ENCODE measurements around the gene CCDC102A. TPM values are rescaled to one million over a fixed set of nuclear protein-coding genes. Genes with fewer than 3 reads are reported as not detected.

The CCDC102A gene
- total RNA-seq, 2 experiments from 2014 or later: 8.1 to 10.5 TPM

DNA sequence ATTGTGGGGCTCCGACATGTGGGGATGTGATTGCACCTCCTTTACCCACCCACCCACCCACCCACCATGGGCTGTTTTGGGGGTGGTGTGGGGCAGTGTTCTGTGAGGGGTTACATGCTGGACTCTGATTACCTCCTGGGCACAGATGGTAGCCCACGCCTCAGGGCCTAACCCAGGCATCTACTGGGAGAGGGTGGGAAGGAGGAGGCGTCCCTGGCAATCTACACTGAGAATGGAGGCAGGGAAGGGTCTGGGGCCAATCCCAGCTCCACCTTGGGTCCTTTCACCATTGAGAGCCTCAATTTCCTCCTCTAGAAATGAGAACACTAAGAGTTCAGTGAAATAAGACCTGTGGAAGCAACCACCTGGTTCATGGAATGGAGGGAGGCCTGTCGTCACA lies 38.3 kb downstream of the CCDC102A start:
- H3K4me1 Mint-ChIP-seq: peaks cover 12% of the 10 kb centered on the region
- no peaks in the 10 kb centered on the region for H3K36me3 Mint-ChIP-seq (ENCODE audit: low read depth)
- no peak overlapping the region for H3K27ac Mint-ChIP-seq
- H3K9me3 Mint-ChIP-seq: no peaks in the 10 kb centered on the region
- ChIA-PET POLR2A (interaction anchor here (0.7 kb wide), 1 partner anchor 52 kb away, joined by 3 read pairs; no protein-coding TSS in a partner anchor), CTCF (interaction anchor here (1.6 kb wide), 1 partner anchor 22 kb away, joined by 6 read pairs; no protein-coding TSS in a partner anchor)
- DNase-seq: no peak
- H3K4me3 Mint-ChIP-seq: no peak overlapping the region
- H3K27me3 Mint-ChIP-seq: peaks cover 2% of the 10 kb centered on the region

DNA sequence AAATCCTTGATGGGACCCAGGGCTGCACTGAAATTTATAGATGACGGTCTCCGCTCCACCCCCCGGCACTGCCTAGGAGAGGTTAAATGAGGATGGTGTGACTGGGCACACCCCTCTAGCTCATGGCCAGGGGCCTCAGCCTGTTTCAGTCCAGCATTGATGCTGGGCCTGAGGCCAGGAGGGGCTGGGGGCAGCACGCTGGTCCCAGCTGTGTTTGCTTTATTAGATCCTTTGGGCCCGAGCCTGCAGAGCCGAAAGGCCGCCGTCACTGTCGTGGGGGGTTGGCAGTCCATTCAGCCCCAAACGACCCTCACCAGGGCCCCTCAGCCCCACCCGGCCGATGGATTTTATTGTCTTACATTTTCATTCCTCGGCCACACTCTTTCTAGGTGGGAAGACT lies 39.2 kb downstream of the CCDC102A start:
- H3K4me3 Mint-ChIP-seq: no peak overlapping the region
- CTCF ChIA-PET: no interaction called here
- no peak for DNase-seq
- no peaks in the 10 kb centered on the region for H3K9me3 Mint-ChIP-seq
- no peak overlapping the region for H3K27ac Mint-ChIP-seq
- H3K4me1 Mint-ChIP-seq: peaks cover 12% of the 10 kb centered on the region
- H3K27me3 Mint-ChIP-seq: peaks cover 2% of the 10 kb centered on the region
- H3K36me3 Mint-ChIP-seq (ENCODE audit: low read depth): no peaks in the 10 kb centered on the region
- POLR2A ChIA-PET: no interaction called here

DNA sequence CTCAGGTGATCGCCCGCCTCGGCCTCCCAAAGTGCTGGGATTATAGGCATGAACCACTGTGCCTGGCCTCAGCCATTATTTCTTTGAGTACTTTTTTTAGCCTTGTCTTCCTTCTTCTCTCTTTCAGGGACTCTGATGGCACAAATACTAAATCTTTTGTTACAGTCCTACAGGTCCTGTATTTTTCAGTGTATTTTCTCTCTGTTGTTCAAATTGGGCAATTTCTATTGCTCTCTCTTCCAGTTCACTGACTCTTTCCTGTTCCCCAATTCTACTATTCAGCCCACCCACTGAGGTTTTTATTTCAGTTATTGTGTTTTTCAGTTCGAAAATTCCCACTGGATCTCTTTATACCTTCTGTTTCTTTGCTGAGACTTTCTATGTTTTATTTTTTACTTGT lies 42.6 kb downstream of the CCDC102A start:
- H3K36me3 Mint-ChIP-seq (ENCODE audit: low read depth): no peaks in the 10 kb centered on the region

DNA sequence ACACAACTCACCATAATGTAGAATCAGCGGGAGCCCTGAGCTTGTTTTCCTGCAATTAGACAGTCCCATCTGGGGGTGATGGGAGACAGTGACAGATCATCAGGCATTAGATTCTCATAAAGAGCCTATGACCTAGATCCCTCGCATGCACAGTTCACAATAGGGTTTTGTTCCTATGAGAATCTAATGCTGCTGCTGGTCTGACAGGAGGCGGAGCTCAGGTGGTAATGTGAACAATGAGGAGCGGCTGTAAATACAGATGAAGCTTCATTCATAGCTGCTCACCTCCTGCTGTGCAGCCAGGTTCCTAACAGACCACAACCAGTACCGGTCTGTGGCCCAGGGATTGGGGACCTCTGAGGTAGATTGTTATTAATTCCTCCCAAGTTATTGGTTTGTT lies 47.1 kb downstream of the CCDC102A start:
- Mint-ChIP-seq H3K27ac (no peak overlapping the region), H3K36me3 (ENCODE audit: low read depth) (no peaks in the 10 kb centered on the region), H3K9me3 (no peaks in the 10 kb centered on the region), H3K4me1 (peaks cover 17% of the 10 kb centered on the region), H3K4me3 (no peak overlapping the region), H3K27me3 (peaks cover 7% of the 10 kb centered on the region)
- no peak for DNase-seq
- ChIA-PET CTCF (interaction anchor here (0.6 to 1.3 kb wide), 4 partner anchors 14 to 72 kb away, joined by 3 to 4 read pairs (median 4); no protein-coding TSS in a partner anchor), POLR2A (no interaction called here)

More for the DNA sequence above, 42.6 kb downstream of the CCDC102A start:
- Mint-ChIP-seq H3K4me3 (no peak overlapping the region), H3K9me3 (no peaks in the 10 kb centered on the region), H3K4me1 (no peaks in the 10 kb centered on the region), H3K27me3 (peaks cover 7% of the 10 kb centered on the region), H3K27ac (no peak overlapping the region)
- DNase-seq: no peak
- ChIA-PET POLR2A (no interaction called here), CTCF (no interaction called here)

DNA sequence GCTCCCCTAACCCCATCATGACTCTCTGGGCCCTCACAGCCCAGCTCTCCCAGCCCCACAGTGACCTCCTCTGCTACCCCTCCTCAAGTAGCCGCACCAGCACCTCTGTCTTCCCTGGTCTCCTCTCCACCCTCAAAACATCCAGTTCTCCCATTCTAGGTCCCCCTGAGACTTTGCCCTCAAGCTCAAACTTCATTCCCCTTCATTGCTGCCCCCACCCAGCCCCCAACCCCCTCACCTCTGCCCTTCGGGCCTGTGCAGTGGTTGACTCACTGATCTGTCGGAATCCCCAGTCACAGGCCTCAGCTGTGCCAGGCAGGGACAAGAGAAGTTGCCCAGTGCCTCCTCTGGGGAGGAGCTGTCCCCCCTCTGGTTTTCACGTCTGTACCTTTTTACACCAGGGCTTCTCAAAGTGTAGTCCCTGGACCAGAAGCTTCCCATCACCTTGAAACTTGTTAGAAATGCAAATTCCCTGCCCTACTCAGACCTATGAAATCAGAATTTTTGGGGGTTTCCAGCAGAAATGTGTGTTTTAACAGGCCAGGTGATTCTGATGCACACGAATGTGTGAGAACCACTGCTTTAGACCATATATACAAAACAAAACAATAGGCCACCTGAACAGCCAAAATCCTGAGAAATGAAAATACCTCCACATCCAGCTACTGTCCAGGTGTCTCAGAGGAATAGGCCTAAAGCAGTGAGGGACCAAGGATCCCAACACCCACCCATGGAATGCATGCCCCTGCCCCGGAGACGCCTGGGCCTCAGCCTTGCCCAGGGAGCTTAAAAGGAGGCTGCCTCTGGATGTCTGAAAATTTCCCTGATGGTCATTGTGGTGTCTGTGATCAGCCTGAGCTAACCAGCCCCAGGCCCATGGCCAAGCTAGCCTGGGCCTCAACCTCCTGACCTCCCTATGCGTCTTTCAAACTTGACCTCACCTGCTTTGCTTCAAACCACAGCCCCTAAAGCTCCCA lies 49.2 kb downstream of the CCDC102A start:
- Mint-ChIP-seq H3K27ac (no peak overlapping the region), H3K4me1 (peaks cover 17% of the 10 kb centered on the region), H3K27me3 (peaks cover 5% of the 10 kb centered on the region), H3K9me3 (no peaks in the 10 kb centered on the region), H3K4me3 (peak overlapping the region; percentile 68), H3K36me3 (ENCODE audit: low read depth) (no peaks in the 10 kb centered on the region)
- CTCF ChIA-PET: interaction anchor here (1.1 to 2.5 kb wide), 10 partner anchors 9 to 162 kb away, joined by 3 to 14 read pairs (median 4); partner anchors contain the start of gene POLR2C
- DNase-seq: no peak
- POLR2A ChIA-PET: no interaction called here

DNA sequence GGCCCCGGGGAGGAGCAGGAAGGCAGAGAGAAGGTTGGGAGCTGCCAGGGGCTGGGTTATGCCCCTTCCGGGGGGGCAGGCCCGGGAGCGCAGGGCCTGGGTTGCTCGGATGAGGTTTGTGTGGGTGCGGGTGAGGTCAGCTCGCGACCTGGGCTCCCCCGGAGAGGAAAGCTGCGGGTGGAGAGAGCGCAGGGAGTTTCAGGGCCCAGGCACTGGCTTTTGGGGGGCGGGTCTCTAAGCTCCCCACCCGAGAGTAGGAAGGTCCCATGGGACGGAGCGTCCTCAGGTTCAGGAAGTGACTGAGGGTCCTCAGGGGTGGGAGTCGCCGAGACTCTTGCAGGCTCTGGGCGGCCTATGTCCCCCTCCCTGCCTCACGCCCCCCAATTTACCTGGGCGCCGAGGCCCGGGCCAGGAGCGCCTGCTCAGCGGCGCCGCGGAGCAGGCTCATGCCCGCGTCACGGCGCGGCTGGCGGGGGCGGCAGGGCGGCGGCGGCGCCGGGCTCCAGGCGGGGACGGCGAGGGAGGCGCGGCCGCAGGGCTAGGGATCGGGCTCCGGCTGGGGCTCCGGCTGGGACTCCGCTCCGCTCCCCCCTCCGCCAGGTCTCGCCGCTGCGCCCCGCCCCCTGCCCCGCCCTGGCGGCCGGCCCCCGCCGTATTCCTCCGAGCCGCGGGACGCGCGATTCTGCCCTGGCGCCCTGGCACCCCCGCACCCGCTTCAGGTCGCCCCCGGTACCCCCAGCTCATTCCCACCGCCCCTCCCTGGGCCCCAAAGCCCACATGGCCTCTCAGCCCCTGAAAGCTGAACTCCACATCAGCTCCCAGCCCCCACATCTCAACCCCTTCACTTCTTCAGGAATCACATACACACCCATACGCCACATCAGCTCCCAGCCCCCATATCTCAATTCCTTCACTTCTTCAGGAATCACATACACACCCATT lies 50.2 kb downstream of the CCDC102A start, which contains the start of gene DOK4:
DOK4 (minus strand) TSS at position 578 of the 942 bp plus-strand sequence. CDS start 6,986 bp downstream, outside the sequence.
- ChIA-PET POLR2A (no interaction called here), CTCF (interaction anchor here (0.7 to 2.5 kb wide), 10 partner anchors 8 to 163 kb away, joined by 3 to 14 read pairs (median 4); partner anchors contain the start of gene POLR2C)
- H3K4me1 Mint-ChIP-seq: peaks cover 17% of the 10 kb centered on the region
- peak within 1 kb of the TSS; percentile 72 for H3K27ac Mint-ChIP-seq
- peak; percentile 75 for DNase-seq
- peak within 1 kb of the TSS; percentile 76 for H3K4me3 Mint-ChIP-seq
- no peaks in the 10 kb centered on the region for H3K27me3 Mint-ChIP-seq
- no peaks in the 10 kb centered on the region for H3K9me3 Mint-ChIP-seq
- no peaks in the 10 kb centered on the region for H3K36me3 Mint-ChIP-seq (ENCODE audit: low read depth)

DNA sequence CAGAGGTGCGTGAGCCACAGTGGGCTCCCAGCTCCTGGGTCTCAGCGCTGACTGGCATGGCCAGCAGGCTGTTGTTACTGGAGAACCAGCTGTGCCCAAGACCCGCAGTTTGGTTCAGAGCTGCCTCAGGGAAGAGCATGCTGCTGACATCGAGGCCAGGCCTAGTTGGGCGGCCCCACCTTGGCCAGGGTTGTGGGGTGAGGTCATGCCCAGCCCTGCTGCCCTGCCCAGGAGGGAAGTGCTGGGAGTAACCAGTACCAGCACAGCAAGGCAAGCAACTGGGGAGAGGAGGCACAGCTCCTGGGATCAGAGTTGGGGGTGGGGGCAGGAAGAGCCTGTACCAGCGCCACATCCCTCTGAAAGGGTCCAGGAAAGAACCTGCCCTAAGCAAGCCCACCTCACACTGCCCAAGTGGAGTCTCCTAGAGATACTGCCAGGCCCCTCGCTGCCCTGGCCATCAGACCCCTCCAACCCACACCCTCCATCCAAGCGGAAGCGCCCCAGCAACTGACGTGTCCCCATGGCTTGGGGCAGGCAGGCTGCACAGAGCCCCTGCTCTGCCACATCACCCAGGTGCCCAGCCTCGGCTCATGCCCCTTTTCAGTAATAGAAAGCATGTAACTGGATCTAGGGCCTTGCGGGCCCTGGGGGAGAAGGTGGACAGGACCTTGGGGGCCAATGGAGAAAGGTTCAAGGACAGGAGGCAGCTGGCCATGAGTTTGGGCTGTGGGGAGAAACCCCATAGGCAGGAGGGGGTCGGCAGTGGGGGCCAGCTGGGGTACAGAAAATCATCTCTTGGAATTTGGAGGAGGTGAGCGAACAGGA lies 51.1 kb downstream of the CCDC102A start:
- CTCF ChIA-PET: interaction anchor here (0.7 to 2.5 kb wide), 7 partner anchors 9 to 115 kb away, joined by 3 to 14 read pairs (median 7); partner anchors contain the start of gene POLR2C

DNA sequence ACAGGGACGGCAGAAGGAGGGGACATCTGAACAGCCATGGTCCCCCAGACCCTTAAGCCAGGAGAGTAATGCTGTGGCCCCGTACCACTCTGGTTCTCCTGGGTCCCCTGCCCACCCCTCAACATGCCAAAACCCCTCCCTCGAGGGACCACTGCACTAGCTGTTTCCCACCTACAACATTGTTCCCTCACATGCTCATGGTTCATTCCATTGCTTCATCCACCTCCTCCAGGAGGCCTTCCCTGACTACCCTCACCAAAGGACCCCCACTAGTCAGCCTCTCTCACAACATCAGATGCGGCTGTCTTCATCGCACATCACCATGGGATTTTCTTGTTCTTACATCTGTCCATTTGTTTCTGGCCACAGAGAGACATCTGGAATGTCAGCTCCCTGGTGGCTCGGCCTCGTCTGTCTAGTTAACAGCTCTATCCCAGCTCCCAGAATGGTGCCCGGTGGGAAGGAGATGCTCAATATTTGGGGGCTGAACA lies 51.8 kb downstream of the CCDC102A start:
- DNase-seq: no peak
- H3K4me3 Mint-ChIP-seq: no peak overlapping the region
- POLR2A ChIA-PET: no interaction called here

More for the DNA sequence above, 51.1 kb downstream of the CCDC102A start:
- Mint-ChIP-seq H3K4me1 (peaks cover 17% of the 10 kb centered on the region), H3K36me3 (ENCODE audit: low read depth) (no peaks in the 10 kb centered on the region), H3K4me3 (peak overlapping the region; percentile 76), H3K27me3 (no peaks in the 10 kb centered on the region), H3K9me3 (no peaks in the 10 kb centered on the region), H3K27ac (no peak overlapping the region)
- no peak for DNase-seq
- POLR2A ChIA-PET: interaction anchor here (0.6 kb wide), 1 partner anchor 30 kb away, joined by 5 read pairs; no protein-coding TSS in a partner anchor

DNA sequence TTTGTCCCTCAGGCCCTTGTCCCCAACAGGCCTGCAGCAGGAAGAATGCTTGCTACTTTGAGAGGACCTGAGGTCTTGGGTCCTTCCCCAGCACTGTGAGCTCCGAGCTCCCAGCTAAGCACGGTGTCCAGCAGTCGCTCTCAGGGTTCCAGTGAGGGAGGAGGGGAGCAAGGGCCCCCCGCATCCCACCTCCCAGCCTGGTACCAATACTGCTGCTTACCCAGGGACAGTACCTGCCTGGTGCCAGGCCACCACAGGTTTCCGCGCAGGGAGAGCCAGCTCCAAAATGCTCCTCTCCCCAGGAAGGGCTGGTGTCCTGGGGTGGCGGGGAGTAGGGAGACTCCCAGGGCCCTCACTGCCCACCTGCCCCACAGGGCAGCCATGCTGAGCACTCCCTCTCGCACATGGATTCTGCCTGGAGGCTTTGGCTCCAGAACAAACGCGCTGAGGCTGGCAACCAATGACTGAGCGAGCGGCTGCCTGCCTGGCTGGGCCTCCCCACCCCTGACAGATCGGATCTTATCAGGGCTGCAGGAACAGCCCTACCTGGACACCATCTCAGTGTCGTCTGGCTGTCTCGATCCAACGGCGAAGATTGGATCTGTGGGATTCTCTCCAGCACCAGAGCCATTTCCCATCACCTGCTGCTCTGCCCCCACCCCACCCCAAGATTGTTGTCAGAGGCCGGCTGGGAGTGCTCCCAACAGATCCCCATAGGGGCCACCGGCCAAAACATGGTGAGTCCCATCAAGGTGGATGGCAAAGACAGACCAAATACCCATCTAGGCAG lies 52.5 kb downstream of the CCDC102A start:
- peaks cover 17% of the 10 kb centered on the region for H3K4me1 Mint-ChIP-seq
- no peak overlapping the region for H3K4me3 Mint-ChIP-seq
- no peaks in the 10 kb centered on the region for H3K9me3 Mint-ChIP-seq
- ChIA-PET POLR2A (no interaction called here), CTCF (interaction anchor here (0.9 to 1.2 kb wide), 2 partner anchors 22 to 117 kb away, joined by 3 to 7 read pairs; partner anchors contain the start of gene POLR2C)
- no peaks in the 10 kb centered on the region for H3K27me3 Mint-ChIP-seq
- no peaks in the 10 kb centered on the region for H3K36me3 Mint-ChIP-seq (ENCODE audit: low read depth)
- no peak overlapping the region for H3K27ac Mint-ChIP-seq
- no peak for DNase-seq

More for the DNA sequence above, 51.8 kb downstream of the CCDC102A start:
- peaks cover 17% of the 10 kb centered on the region for H3K4me1 Mint-ChIP-seq
- H3K27ac Mint-ChIP-seq: no peak overlapping the region
- no peaks in the 10 kb centered on the region for H3K36me3 Mint-ChIP-seq (ENCODE audit: low read depth)
- no peaks in the 10 kb centered on the region for H3K27me3 Mint-ChIP-seq
- CTCF ChIA-PET: interaction anchor here (0.9 to 2.3 kb wide), 4 partner anchors 8 to 116 kb away, joined by 3 to 8 read pairs (median 7); no protein-coding TSS in a partner anchor
- no peaks in the 10 kb centered on the region for H3K9me3 Mint-ChIP-seq

DNA sequence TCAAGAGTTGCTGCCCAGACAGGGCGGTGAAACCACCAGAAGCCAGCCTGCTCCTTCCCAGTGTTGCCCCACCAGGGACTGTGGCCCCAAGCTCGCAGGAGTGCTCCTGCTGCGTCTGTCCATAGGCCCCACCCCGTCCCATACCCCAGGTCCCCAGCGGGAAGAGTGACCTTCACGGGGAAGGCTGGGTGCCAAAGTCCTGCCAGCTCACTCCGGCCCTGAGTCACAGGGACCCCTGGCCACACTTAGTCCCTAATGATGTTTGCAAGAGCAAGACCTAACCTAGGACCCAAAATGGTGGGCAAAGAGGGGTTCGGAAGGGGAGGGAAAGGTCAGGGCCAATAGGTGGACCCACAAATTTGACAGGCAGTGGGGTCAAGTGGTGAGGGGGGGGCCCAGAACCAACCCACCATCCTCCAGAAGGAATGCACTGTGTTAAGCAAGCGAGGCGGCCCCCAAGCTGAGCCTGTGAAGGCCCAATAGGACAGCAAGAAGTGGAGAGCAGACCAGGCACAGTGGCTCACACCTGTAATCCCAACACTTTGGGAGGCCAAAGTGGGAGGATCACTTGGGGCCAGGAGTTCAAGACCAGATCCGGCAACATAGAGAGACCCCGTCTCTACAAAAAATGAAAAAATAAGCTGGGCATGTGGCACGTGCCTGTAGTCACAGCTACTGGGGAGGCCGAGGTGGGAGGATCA lies 53.4 kb downstream of the CCDC102A start:
- no peaks in the 10 kb centered on the region for H3K9me3 Mint-ChIP-seq
- ChIA-PET CTCF (interaction anchor here (1.2 to 1.5 kb wide), 2 partner anchors 21 to 61 kb away, joined by 3 to 7 read pairs; partner anchors contain the start of gene POLR2C), POLR2A (no interaction called here)
- no peak overlapping the region for H3K4me3 Mint-ChIP-seq
- no peaks in the 10 kb centered on the region for H3K36me3 Mint-ChIP-seq (ENCODE audit: low read depth)
- H3K4me1 Mint-ChIP-seq: peaks cover 17% of the 10 kb centered on the region
- H3K27ac Mint-ChIP-seq: no peak overlapping the region
- no peaks in the 10 kb centered on the region for H3K27me3 Mint-ChIP-seq
- no peak for DNase-seq
